NCI-H524 (cell line): ENCODE results near the gene SRSF2.
"Not testable (repeated sequence)": the region's sequence is repeated elsewhere in the genome, so short reads cannot be mapped to it uniquely, and the experiment has no call there.

ENCODE experiments used
- DNase-seq, 2 experiments: peaks; one replicate each; lab custom pipeline; 2025; lab: John Stamatoyannopoulos, UW

Gene SRSF2, protein sequence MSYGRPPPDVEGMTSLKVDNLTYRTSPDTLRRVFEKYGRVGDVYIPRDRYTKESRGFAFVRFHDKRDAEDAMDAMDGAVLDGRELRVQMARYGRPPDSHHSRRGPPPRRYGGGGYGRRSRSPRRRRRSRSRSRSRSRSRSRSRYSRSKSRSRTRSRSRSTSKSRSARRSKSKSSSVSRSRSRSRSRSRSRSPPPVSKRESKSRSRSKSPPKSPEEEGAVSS

DNA sequence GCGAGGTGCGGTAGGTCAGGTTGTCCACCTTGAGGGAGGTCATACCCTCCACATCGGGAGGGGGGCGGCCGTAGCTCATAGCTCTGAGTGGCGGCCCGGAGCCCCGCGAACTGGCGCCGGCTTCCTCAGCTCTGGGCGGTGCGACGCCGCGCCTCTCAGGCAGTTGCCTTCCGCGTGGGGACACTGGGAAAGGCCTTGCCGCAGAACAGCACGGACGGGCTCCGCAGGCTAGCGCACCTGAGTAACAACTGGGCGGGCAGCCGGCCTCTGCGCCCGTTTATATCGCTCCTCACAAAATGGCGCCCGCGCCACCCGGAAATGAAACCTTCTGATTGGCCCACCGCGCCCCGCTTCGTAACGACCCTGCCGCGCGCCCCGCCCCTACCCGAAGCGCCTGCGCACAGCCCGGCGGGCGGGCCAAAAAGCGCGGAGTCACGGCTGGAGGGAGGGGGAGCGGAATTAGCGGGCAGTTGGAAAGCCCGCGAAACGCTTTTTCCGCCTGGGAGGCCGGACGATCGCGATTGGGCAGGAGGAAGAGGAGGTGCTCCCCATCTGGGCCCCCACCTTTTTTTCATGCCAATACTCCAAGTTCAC is at the start of gene SRSF2:
Gene SRSF2, minus strand, starts transcription at position 250 of the 594 bp plus-strand sequence. Its CDS starts 171 bp downstream, at position 79.
- peak; percentile 100 for DNase-seq

- no peak for DNase-seq
Observed at GRCh38 chr17:76784926-76785325, 47.8 kb upstream of the SRSF2 start.

GRCh38 chr17:76783146-76783545 is 46.0 kb upstream of the SRSF2 start:
- no peak for DNase-seq

DNA sequence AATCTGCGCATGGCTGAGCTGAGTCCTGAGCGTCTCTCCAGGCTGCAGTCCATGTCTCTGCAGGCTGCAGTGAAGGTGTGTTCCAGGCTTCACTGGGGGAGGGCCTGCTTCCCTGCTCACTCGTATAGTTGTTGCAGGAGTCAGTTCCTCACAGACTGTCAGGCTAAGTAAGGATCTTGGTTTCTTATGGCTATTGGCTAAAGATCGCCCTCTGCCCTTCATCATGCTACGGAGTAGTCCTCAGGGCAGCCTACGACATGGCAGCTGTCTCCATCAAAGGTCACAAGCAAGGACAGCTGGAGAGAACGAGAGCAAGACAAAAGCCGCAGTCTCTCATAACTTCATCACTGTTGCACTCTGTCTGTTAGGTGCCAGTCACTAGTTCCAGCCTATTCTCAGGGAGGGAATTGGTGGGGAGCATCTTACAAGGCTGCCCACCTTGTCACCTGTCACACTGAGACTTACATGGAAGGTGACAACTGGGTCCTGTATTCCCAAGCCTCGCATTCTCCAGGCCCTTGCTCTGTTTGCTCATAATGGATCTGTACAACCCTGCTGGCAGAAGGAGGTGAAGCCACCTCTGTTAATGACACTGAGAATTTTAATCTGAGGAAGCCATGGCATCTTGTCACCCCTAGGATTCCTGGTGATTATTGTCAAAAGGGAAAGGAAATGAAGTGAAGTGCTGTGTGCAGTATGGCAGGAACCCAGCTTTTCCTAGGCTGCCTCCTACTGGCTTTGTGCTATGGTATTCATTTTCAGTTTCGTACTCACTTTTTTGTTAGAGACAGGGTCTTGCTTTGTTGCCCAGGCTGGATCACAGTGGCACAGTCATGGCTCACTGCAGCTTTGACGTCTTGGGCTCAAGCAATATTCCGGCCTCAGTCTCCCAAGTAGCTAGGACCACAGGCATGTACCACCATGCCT is 44.2 kb upstream of the SRSF2 start:
- peak in 1 of 2 experiments; percentile 32 for DNase-seq

GRCh38 chr17:76775021-76775600 is 38.0 kb upstream of the SRSF2 start:
- peak in 1 of 2 experiments; percentile 26 for DNase-seq

DNA sequence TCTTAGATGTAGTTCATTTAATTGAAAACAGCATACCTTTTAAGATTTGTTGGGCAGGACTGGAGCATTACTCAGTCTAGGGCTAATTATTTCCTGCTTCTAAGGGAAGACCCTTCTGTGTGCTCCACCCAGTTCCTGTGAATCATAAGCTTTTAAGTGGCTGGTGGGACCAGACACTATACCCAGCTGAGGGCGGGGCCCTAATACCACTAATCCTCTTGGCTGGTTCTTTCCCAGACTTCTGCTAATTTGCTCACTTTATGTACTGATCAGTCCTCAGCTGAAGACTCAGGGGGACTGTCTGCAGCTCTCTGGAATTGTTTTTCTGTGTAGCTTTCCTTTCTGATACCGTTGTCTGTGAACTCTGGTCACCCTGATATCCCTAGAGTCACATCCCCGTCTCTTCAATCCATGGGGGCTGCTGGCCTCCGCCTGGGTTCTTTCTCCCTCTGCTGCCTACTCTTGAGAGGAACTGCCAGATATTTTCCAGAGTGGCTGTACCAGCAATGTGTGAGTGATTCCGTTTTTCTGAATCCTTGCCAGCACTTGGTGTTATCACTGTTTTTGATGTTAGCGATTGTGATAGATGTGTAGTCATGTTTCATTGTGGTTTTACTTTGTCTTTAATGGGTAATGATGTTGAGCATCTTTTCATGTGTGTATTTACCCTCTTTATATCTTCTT is 35.9 kb upstream of the SRSF2 start:
- peak; percentile 96 to 97 for DNase-seq

DNA sequence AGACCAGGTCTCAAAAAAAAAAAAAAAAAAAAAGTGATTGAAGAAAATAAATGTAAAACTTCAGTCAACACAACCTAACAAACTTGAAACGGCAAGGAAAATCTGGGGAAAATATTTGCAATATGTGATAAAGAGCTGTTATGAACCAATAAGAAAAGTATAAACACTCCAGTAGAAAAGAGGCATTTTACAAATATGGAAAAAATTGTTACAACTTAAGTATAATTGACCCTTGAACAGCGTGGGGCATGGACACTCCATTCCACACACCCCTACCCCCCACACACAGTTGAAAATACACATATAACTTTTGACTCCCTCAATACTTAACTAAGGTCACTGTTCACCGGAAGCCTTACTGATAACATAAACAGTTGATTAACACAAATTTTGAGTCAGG is 21.4 kb upstream of the SRSF2 start:
- DNase-seq, result no peak

- no peak for DNase-seq
Observed at GRCh38 chr17:76757256-76757655, 20.1 kb upstream of the SRSF2 start.

GRCh38 chr17:76755285-76755684 is 18.2 kb upstream of the SRSF2 start:
- peak; percentile 30 to 71 for DNase-seq

DNA sequence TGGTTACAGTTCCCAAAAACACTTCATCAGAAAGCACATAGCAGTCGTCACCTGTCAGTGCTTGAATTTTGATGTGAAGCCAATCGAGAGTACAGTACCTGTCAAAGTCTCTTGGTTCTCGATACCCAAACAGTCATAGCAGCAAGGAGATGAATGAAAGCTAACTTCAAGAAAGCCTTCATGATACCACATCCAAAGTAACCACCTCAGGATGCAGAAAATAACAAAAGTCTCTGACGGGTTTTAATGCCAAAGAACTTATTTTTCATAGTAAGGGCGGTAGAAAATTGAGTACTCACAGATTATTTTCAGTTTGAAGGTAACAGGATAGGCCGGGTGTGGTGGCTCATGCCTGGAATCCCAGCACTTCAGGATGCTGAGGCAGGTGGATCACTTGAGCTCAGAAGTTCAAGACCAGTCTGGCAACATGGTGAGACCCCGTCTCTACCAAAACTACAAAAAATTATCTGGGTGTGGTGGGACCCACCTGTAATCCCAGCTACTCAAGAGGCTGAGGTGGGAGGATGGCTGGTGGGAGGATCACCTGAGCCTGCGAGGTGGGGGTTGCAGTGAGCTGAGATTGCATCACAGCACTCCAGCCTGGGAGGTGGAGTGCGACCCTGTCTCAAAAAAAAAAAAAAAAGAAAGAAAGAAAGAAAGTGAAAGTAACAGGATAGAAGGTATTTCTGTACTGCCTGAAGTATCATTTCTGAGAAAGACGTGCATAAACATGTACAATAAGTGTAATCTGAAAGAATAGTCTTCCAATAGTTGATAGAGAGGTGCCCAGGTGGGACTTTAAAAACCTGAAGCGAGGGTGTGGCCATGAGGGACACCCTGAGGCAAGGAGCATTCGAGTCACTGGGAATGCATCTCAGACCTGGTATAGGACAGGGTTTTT is 16.2 kb upstream of the SRSF2 start:
- no peak for DNase-seq

DNA sequence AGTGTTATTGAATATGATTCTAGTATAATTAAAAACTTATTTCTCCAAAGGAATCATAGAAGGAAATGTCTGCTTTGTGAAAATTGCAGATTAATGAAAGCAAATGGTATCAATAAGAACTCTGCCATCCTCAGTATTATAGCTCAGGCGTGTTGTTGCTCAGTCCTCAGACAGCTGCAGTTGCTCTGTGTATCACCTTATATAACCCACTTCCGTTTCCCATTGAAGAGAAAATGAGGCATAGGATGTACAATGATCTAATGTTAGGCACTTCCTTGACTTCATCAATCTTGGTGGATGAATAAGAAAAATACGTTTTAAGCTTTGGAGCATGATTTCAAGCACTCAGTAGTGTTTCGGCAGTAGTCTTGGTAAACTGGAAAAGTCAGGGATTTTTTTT is 14.9 kb upstream of the SRSF2 start:
- no peak for DNase-seq

GRCh38 chr17:76751416-76751993 is 14.4 kb upstream of the SRSF2 start:
- DNase-seq, result no peak

DNA sequence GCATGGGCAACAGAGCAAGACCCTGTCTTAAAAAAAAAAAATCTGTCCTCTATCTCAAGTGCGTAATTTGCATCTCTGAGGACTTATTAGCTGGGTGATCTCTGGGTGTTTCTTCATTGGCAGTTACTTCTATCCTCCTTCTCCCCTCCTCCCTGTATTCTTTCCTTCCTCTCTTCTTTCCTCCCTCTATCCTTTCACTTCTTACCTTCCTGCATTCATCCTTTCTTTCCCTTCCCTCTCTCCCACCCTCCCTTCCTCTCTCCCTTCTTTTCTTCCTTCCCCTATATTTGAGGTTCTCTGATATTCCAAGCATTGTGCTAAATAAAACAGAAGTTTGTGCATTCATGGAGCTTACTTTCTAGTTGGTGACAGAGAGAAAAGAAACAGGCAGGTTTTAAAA is 11.5 kb upstream of the SRSF2 start:
- DNase-seq, result no peak

- no peak for DNase-seq
Observed at GRCh38 chr17:76747716-76748363, 10.7 kb upstream of the SRSF2 start.

GRCh38 chr17:76745785-76746184 is 8.7 kb upstream of the SRSF2 start:
- not testable (repeated sequence) for DNase-seq

- no peak for DNase-seq
Observed at GRCh38 chr17:76744747-76745146, 7.6 kb upstream of the SRSF2 start.

DNA sequence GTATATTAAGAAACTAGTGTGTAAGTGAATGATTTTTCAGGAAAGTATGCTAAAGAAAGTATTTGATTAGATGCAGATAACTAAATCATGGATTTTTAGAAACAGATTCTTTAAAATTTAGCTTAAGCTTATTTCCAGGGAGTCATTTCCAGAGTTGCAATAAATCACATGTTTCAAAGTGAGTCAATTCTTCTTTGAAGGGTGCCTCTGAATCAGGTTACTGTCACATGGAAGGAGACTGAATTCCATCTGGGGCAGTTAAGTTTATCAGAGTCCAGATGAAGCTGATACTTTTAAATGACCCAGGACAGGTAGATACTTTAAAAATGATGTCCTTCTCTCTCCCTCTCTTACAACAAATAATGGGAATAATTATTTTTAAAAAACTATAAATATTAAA is 5.8 kb upstream of the SRSF2 start:
- no peak for DNase-seq

DNA sequence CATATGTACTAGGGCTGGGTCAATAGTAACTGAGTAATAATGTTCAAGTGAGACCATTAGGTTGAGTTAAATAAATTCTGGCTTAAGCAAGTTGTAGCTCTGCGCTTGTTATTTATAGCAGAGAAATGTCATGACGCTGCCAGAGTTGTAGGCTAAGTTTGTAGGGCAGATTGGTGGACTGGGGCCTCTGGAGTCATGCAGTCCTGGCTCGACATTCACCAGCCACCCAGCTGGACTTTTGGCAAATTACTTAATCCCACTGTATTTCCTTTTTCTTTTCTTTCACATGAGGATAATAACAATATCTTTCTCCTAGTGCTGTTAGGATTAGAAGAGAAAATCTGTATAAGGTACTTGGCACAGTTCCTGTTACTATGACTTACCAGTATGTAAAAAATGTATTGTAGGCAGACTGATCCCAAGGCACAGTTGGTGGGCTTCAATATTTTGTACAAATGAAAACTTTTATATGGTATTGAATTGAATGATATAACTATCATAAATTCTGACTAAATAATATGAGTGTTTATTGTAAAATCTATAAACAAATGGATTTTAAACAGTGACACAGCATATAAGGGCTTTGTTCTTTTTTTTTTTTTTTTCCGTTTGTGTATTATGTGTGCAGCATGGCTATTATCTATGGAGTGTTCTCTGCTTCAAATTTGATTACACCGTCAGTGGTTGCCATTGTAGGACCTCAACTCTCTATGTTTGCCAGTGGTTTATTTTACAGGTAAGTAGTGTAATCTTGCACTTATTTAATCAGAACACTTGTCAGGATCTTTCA is 3.4 kb upstream of the SRSF2 start:
- no peak for DNase-seq

- not testable (repeated sequence) for DNase-seq
Observed at GRCh38 chr17:76739568-76740115, 2.5 kb upstream of the SRSF2 start.
